ENCODE data around the gene GP9. TPM values are rescaled to one million over a fixed set of nuclear protein-coding genes. Genes with fewer than 3 reads are reported as not detected.

GP9 gene
- total and polyA plus RNA-seq, 2 donors (not counting 1 experiment from before 2014, with no cell fraction given) = not detected

DNA sequence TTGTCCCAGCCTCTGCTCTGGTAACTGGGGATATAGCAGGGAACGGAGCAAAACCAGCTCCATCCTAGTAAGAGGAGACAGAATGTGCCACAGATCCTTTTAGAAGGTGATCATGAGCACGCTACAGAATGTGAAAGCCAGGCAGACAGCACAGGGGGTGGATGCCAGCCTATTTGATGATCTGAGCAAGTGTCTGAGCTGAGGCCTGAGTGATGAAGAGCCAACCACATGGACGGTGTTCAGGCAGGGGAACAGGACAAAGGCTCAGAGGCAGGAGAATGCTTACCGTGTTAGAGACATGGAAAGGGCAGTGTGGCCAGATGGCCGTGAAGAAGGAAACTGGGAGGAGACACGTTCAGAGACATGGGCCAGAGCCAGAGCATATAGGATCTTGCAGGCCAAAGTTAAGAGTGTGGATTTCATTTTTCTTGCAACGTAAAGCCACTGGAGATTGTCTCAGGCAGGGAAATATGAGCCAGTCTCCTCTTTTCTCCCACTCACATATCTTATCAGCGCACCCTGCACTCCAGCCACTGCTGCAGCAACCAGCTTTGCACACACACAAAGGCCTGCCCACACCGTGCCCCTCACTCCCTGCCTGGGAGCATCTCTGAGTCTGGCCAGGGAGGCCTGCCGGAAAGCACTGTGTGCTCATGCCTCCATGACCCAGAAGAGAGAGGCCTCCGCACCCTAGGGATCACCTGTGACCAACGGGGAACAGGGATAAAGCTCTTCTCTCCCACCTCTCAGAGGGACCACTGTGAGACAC is 41.0 kb downstream of the GP9 start:
- DNase-seq = no peak
- Histone ChIP-seq H3K4me1 (ENCODE audit: control insufficient read depth in 2 of 2, insufficient read depth in 2 of 2, low read length in 2 of 2) (no peaks in the 10 kb centered on the region), H4K20me1 (ENCODE audit: control insufficient read depth, insufficient read depth, low read length, poor library complexity, severe bottlenecking) (peaks cover 54% of the 10 kb centered on the region), H3K36me3 (replicated peaks in 1 of 2; ENCODE audit: control extremely low read depth in 1 of 2, control insufficient read depth in 1 of 2, extremely low read depth in 1 of 2, insufficient read depth in 2 of 2, low read length in 1 of 2) (peaks cover 0 to 3% of the 10 kb centered on the region in 2 experiments), H3K4me2 (replicated peaks; ENCODE audit: low read depth, low read length, poor library complexity, severe bottlenecking) (no peak overlapping the region), H3K27me3 (replicated peaks in 1 of 4; ENCODE audit: control extremely low read depth in 1 of 4, control insufficient read depth in 3 of 4, insufficient read depth in 4 of 4, low read length in 3 of 4) (no peaks in the 10 kb centered on the region), H2AFZ (ENCODE audit: insufficient read depth, low read depth, low read length, poor library complexity, severe bottlenecking) (no peak overlapping the region), H3K9me3 (ENCODE audit: control extremely low read depth in 1 of 3, control insufficient read depth in 2 of 3, insufficient read depth in 1 of 3, low read length in 2 of 3) (no peaks in the 10 kb centered on the region), H3K4me3 (ENCODE audit: control extremely low read depth in 1 of 5, extremely low read depth in 1 of 5, insufficient read depth in 1 of 5, low read depth in 2 of 5, low read length in 4 of 5) (no peak overlapping the region), H3K27ac (ENCODE audit: low read length in 2 of 2) (no peak overlapping the region), H3K79me2 (ENCODE audit: control insufficient read depth, insufficient read depth, low read length) (peaks cover 70% of the 10 kb centered on the region), H3K9ac (ENCODE audit: low read length) (no peak overlapping the region)
- Mint-ChIP-seq H3K27ac (no peak overlapping the region), H3K27me3 (no peaks in the 10 kb centered on the region), H3K4me1 (no peaks in the 10 kb centered on the region), H3K9me3 (ENCODE audit: insufficient read depth) (peaks cover 4% of the 10 kb centered on the region), H3K4me3 (no peak overlapping the region)
- CTCF ChIA-PET = no interaction called here
- no peak for ATAC-seq (ENCODE audit: low read depth)
- TF ChIP-seq EZH2 (IDR thresholded peaks at IDR 0.05; ENCODE audit: borderline replicate concordance, insufficient read depth, low read depth, low read length, poor library complexity, severe bottlenecking) = no peak
- TF ChIP-seq, protein P1, sequence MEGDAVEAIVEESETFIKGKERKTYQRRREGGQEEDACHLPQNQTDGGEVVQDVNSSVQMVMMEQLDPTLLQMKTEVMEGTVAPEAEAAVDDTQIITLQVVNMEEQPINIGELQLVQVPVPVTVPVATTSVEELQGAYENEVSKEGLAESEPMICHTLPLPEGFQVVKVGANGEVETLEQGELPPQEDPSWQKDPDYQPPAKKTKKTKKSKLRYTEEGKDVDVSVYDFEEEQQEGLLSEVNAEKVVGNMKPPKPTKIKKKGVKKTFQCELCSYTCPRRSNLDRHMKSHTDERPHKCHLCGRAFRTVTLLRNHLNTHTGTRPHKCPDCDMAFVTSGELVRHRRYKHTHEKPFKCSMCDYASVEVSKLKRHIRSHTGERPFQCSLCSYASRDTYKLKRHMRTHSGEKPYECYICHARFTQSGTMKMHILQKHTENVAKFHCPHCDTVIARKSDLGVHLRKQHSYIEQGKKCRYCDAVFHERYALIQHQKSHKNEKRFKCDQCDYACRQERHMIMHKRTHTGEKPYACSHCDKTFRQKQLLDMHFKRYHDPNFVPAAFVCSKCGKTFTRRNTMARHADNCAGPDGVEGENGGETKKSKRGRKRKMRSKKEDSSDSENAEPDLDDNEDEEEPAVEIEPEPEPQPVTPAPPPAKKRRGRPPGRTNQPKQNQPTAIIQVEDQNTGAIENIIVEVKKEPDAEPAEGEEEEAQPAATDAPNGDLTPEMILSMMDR (IDR thresholded peaks at IDR 0.05) = no peak
- intact Hi-C loops (cut with micrococcal nuclease) = no loop called here
- WGBS (ENCODE audit: insufficient coverage) = 97% methylated on average over 11 of the region's 12 CpGs
- POLR2A ChIA-PET = no interaction called here

DNA sequence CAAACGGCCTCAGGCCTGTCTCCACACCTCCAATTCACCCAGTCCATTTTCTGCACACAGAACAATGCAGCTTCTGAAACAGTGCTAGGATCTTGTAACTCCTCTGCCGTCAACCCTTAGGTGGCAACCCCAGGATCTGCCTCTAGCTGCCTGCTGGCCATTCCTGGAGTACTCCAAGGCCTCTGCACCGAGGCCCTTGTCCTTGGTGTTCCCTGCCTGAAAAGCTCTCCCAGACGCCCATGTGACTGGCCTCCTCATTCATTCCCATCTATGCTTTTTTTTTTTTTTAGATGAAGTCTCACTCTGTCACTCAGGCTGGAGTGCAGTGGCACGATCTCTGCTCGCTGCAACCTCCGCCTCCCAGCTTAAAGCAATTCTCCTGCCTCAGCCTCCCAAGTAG is 42.7 kb downstream of the GP9 start:
- WGBS (ENCODE audit: insufficient coverage) = 96% methylated on average over 7 of the region's 7 CpGs
- Histone ChIP-seq H3K79me2 (ENCODE audit: control insufficient read depth, insufficient read depth, low read length) (peaks cover 77% of the 10 kb centered on the region), H3K9ac (ENCODE audit: low read length) (no peak overlapping the region), H3K9me3 (ENCODE audit: control extremely low read depth in 1 of 3, control insufficient read depth in 2 of 3, insufficient read depth in 1 of 3, low read length in 2 of 3) (no peaks in the 10 kb centered on the region), H3K4me1 (ENCODE audit: control insufficient read depth in 2 of 2, insufficient read depth in 2 of 2, low read length in 2 of 2) (no peaks in the 10 kb centered on the region), H3K4me3 (ENCODE audit: control extremely low read depth in 1 of 5, extremely low read depth in 1 of 5, insufficient read depth in 1 of 5, low read depth in 2 of 5, low read length in 4 of 5) (no peak overlapping the region), H3K27ac (ENCODE audit: low read length in 2 of 2) (no peak overlapping the region), H3K36me3 (replicated peaks in 1 of 2; ENCODE audit: control extremely low read depth in 1 of 2, control insufficient read depth in 1 of 2, extremely low read depth in 1 of 2, insufficient read depth in 2 of 2, low read length in 1 of 2) (peaks cover 0 to 14% of the 10 kb centered on the region in 2 experiments), H3K27me3 (replicated peaks in 1 of 4; ENCODE audit: control extremely low read depth in 1 of 4, control insufficient read depth in 3 of 4, insufficient read depth in 4 of 4, low read length in 3 of 4) (no peaks in the 10 kb centered on the region), H2AFZ (ENCODE audit: insufficient read depth, low read depth, low read length, poor library complexity, severe bottlenecking) (no peak overlapping the region), H4K20me1 (ENCODE audit: control insufficient read depth, insufficient read depth, low read length, poor library complexity, severe bottlenecking) (peaks cover 62% of the 10 kb centered on the region), H3K4me2 (replicated peaks; ENCODE audit: low read depth, low read length, poor library complexity, severe bottlenecking) (no peak overlapping the region)
- peaks cover 2% of the 10 kb centered on the region for H3K9me3 Mint-ChIP-seq (ENCODE audit: insufficient read depth)
- no peak overlapping the region for H3K4me3 Mint-ChIP-seq
- ATAC-seq (ENCODE audit: low read depth) (no peak), DNase-seq (no peak)
- CTCF ChIA-PET = interaction anchor here (0.9 kb wide), 1 partner anchor 133 kb away, joined by 3 read pairs; no protein-coding TSS in a partner anchor
- H3K27ac Mint-ChIP-seq = no peak overlapping the region
- no peaks in the 10 kb centered on the region for H3K4me1 Mint-ChIP-seq
- POLR2A ChIA-PET = no interaction called here
- intact Hi-C loops (cut with micrococcal nuclease) = no loop called here
- no peak for TF ChIP-seq EZH2 (IDR thresholded peaks at IDR 0.05; ENCODE audit: borderline replicate concordance, insufficient read depth, low read depth, low read length, poor library complexity, severe bottlenecking)
- TF ChIP-seq, protein P1 (IDR thresholded peaks at IDR 0.05) = no peak
- no peaks in the 10 kb centered on the region for H3K27me3 Mint-ChIP-seq

All from B cell (primary cell).